Measurements from ENCODE around the gene SIRT4. TPM values are rescaled to one million over a fixed set of nuclear protein-coding genes. Genes with fewer than 3 reads are reported as not detected.

SIRT4 gene
- total RNA-seq, 1 donor from 2014 or later = 3.8 TPM

DNA sequence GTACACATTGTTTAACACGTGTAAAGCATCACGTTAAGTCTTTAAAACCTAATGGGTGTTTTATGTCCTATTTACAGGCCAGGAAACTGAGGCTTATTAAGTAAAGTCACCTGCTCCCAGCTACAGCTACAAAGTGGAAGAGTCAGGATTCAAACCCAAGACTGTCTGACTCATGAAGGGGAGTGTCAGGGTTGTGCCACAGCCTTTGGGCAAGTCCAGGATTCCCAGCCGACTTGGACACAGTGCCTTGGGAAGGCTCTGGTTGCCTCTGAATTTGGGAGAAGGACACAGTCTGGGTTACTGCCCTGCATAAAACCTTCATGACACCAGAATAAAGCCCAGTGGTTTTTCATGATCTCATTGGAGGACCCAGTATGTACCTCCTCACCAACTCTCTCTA is 17.7 kb upstream of the SIRT4 start:
- DNase-seq (ENCODE audit: low spot score) = no peak
- H3K27ac ChIP-seq = no peak overlapping the region

DNA sequence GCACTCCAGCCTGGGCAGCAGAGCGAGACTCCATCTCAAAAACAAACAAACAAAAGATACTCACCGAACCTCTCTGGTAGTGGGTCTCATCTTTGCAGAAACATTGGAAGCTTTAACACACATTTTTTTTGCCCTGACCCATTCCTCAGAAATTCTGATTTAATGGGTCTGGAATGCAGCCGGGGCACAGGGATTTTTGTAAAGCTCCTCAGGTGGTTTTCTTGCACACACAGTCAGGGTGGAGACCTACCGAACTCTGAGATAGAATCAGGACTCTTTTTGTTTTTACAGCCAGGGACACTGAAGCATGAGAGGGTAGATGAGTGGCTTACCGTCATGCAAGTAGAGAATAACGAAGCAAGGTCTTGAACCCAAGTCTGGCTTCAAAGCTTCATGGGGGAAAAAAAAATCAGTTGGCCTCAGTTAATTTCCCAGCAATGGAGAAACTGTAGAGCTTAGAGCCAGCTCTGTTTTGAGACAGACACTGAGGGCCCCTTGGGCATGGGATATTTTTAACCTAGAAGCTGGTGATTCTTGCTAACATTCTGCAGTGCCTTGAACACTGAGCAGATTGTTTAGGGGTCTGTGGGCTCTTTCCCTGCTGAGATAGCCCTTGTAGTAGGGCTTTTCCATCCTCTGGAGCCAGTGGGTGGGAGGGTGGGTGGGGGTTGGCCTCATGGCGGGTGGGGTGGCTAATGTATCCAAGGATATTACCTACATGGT is 15.2 kb upstream of the SIRT4 start:
- Mint-ChIP-seq H3K4me1 (peaks cover 14% of the 10 kb centered on the region), H3K9me3 (no peaks in the 10 kb centered on the region), H3K4me3 (no peak overlapping the region), H3K36me3 (no peaks in the 10 kb centered on the region), H3K27me3 (ENCODE audit: insufficient read depth, low read depth) (peaks cover 11% of the 10 kb centered on the region), H3K27ac (peak overlapping the region; percentile 79)
- H3K4me1 ChIP-seq = no peaks in the 10 kb centered on the region
- no peak for TF ChIP-seq EZH2phosphoT487 (IDR thresholded peaks at IDR 0.05)
- TF ChIP-seq EZH2 (IDR thresholded peaks at IDR 0.05) = no peak
- TF ChIP-seq, protein P1, sequence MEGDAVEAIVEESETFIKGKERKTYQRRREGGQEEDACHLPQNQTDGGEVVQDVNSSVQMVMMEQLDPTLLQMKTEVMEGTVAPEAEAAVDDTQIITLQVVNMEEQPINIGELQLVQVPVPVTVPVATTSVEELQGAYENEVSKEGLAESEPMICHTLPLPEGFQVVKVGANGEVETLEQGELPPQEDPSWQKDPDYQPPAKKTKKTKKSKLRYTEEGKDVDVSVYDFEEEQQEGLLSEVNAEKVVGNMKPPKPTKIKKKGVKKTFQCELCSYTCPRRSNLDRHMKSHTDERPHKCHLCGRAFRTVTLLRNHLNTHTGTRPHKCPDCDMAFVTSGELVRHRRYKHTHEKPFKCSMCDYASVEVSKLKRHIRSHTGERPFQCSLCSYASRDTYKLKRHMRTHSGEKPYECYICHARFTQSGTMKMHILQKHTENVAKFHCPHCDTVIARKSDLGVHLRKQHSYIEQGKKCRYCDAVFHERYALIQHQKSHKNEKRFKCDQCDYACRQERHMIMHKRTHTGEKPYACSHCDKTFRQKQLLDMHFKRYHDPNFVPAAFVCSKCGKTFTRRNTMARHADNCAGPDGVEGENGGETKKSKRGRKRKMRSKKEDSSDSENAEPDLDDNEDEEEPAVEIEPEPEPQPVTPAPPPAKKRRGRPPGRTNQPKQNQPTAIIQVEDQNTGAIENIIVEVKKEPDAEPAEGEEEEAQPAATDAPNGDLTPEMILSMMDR (IDR thresholded peaks at IDR 0.05) = no peak
- no peaks in the 10 kb centered on the region for H3K36me3 ChIP-seq
- H3K27ac ChIP-seq = no peak overlapping the region
- no peaks in the 10 kb centered on the region for H3K9me3 ChIP-seq (ENCODE audit: low read depth)
- H3K4me2 ChIP-seq = no peak overlapping the region
- H3K27me3 ChIP-seq = no peaks in the 10 kb centered on the region
- H3K79me2 ChIP-seq (ENCODE audit: low read depth) = no peaks in the 10 kb centered on the region
- no peak overlapping the region for H3K4me3 ChIP-seq
- H2AFZ ChIP-seq (replicated peaks) = no peak overlapping the region
- no peak overlapping the region for H3K9ac ChIP-seq
- DNase-seq (ENCODE audit: low spot score) = no peak
- no peaks in the 10 kb centered on the region for H4K20me1 ChIP-seq (ENCODE audit: low read depth)
- H3F3A ChIP-seq (ENCODE audit: low read depth) = peaks cover 20% of the 10 kb centered on the region

More for the DNA sequence above, 17.7 kb upstream of the SIRT4 start:
- Mint-ChIP-seq H3K27ac (no peak overlapping the region), H3K9me3 (peaks cover 4% of the 10 kb centered on the region), H3K4me1 (peaks cover 9% of the 10 kb centered on the region), H3K4me3 (no peak overlapping the region), H3K36me3 (no peaks in the 10 kb centered on the region), H3K27me3 (ENCODE audit: insufficient read depth, low read depth) (peaks cover 13% of the 10 kb centered on the region)
- H2AFZ ChIP-seq (replicated peaks) = no peak overlapping the region
- H3K9me3 ChIP-seq (ENCODE audit: low read depth) = no peaks in the 10 kb centered on the region
- no peaks in the 10 kb centered on the region for H3K36me3 ChIP-seq
- no peaks in the 10 kb centered on the region for H3K27me3 ChIP-seq
- H4K20me1 ChIP-seq (ENCODE audit: low read depth) = no peaks in the 10 kb centered on the region
- no peak overlapping the region for H3K4me2 ChIP-seq
- H3K79me2 ChIP-seq (ENCODE audit: low read depth) = no peaks in the 10 kb centered on the region
- no peaks in the 10 kb centered on the region for H3F3A ChIP-seq (ENCODE audit: low read depth)
- no peaks in the 10 kb centered on the region for H3K4me1 ChIP-seq
- H3K9ac ChIP-seq = no peak overlapping the region
- H3K4me3 ChIP-seq = no peak overlapping the region
- TF ChIP-seq EZH2 (IDR thresholded peaks at IDR 0.05) (no peak), EZH2phosphoT487 (IDR thresholded peaks at IDR 0.05) (no peak)
- TF ChIP-seq, protein P1 (IDR thresholded peaks at IDR 0.05) = no peak

DNA sequence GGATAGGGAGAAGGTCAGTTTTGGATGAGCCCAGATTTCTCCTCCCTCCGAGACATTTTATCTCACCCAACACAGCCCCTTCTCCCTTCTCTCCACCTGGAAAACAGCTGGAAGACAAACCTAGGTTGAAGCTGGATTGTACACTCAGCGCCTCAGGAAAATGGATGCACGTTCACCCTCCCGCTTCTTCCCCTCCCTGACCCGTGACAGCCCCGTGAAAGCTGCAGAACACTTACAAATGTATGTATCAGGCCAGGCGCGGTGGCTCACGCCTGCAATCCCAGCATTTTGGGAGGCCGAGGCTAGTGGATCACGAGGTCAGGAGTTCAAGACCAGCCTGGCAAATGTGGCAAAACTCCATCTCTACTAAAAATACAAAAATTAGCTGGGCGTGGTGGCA is 14.6 kb upstream of the SIRT4 start:
- no peaks in the 10 kb centered on the region for H4K20me1 ChIP-seq (ENCODE audit: low read depth)
- Mint-ChIP-seq H3K27ac (no peak overlapping the region), H3K4me1 (peaks cover 14% of the 10 kb centered on the region), H3K9me3 (no peaks in the 10 kb centered on the region), H3K27me3 (ENCODE audit: insufficient read depth, low read depth) (peaks cover 9% of the 10 kb centered on the region), H3K4me3 (no peak overlapping the region), H3K36me3 (no peaks in the 10 kb centered on the region)
- peaks cover 26% of the 10 kb centered on the region for H3F3A ChIP-seq (ENCODE audit: low read depth)
- no peak overlapping the region for H3K9ac ChIP-seq
- H3K4me2 ChIP-seq = no peak overlapping the region
- H3K9me3 ChIP-seq (ENCODE audit: low read depth) = no peaks in the 10 kb centered on the region
- no peak overlapping the region for H3K4me3 ChIP-seq
- no peaks in the 10 kb centered on the region for H3K36me3 ChIP-seq
- DNase-seq (ENCODE audit: low spot score) = no peak
- no peaks in the 10 kb centered on the region for H3K4me1 ChIP-seq
- H3K27ac ChIP-seq = no peak overlapping the region
- H3K79me2 ChIP-seq (ENCODE audit: low read depth) = no peaks in the 10 kb centered on the region
- no peaks in the 10 kb centered on the region for H3K27me3 ChIP-seq
- no peak overlapping the region for H2AFZ ChIP-seq (replicated peaks)
- TF ChIP-seq, protein P1 (IDR thresholded peaks at IDR 0.05) = no peak
- TF ChIP-seq EZH2 (IDR thresholded peaks at IDR 0.05) = no peak
- TF ChIP-seq EZH2phosphoT487 (IDR thresholded peaks at IDR 0.05) = no peak
